Measurements from ENCODE around the gene C17orf67. TPM values are rescaled to one million over a fixed set of nuclear protein-coding genes. Genes with fewer than 3 reads are reported as not detected.

Gene C17orf67
- total RNA-seq, 5 donors from 2014 or later (not counting 1 experiment from before 2014, with no cell fraction given) = 4.8 to 9.6 (median 8.4) TPM

- no peaks in the 10 kb centered on the region for H3K9me3 ChIP-seq
- Mint-ChIP-seq H3K9me3 (no peaks in the 10 kb centered on the region), H3K4me3 (no peak overlapping the region), H3K4me1 (peaks cover 5 to 15% (median 6%) of the 10 kb centered on the region in 3 donors), H3K36me3 (peaks cover 17% of the 10 kb centered on the region), H3K27me3 (no peaks in the 10 kb centered on the region), H3K27ac (no peak overlapping the region)
- no peak overlapping the region for H3K4me3 ChIP-seq (ENCODE audit: control insufficient read depth in 1 of 2, extremely low read depth in 1 of 2, low read length in 1 of 2)
- ATAC-seq (replicated peaks in 1 of 4) = no peak
- H3K4me1 ChIP-seq (ENCODE audit: control insufficient read depth in 1 of 2, extremely low read depth in 1 of 2, insufficient read depth in 2 of 2, low read length in 2 of 2) = peaks cover 0 to 5% of the 10 kb centered on the region in 2 experiments
- H3K36me3 ChIP-seq (ENCODE audit: control insufficient read depth in 2 of 2, extremely low read depth in 1 of 2, insufficient read depth in 1 of 2, low read length in 1 of 2) = no peaks in the 10 kb centered on the region
- peaks cover 0 to 8% of the 10 kb centered on the region in 2 experiments for H3K27me3 ChIP-seq (replicated peaks in 1 of 2; ENCODE audit: control insufficient read depth in 2 of 2, extremely low read depth in 1 of 2, insufficient read depth in 2 of 2, low read length in 1 of 2)
- DNase-seq = no peak
- CTCF ChIA-PET = interaction anchor here in 1 of 2 donors (1.3 kb wide), 1 partner anchor 114 kb away, joined by 4 read pairs; no protein-coding TSS in a partner anchor
- POLR2A ChIA-PET = no interaction called here
- H3K27ac ChIP-seq (ENCODE audit: low read length) = no peak overlapping the region
Measured at GRCh38 chr17:56817066-56817465, 16.7 kb downstream of the C17orf67 start.

- ChIA-PET CTCF (interaction anchor here in 1 of 2 donors (0.6 kb wide), 1 partner anchor 1021 kb away, joined by 3 read pairs; no protein-coding TSS in a partner anchor), POLR2A (interaction anchor here in 1 of 2 donors (0.6 kb wide), 1 partner anchor 12 kb away, joined by 3 read pairs; no protein-coding TSS in a partner anchor)
- H3K27me3 Mint-ChIP-seq = no peaks in the 10 kb centered on the region
- no peak overlapping the region for H3K27ac ChIP-seq (ENCODE audit: low read length)
- 71% methylated on average over 1 of the region's 6 CpGs for WGBS (ENCODE audit: insufficient coverage)
- ATAC-seq (replicated peaks in 1 of 4) = no peak
- H3K36me3 ChIP-seq (ENCODE audit: control insufficient read depth in 2 of 2, extremely low read depth in 1 of 2, insufficient read depth in 1 of 2, low read length in 1 of 2) = peaks cover 0 to 3% of the 10 kb centered on the region in 2 donors
- no peak overlapping the region for H3K4me3 ChIP-seq (ENCODE audit: control insufficient read depth in 1 of 2, extremely low read depth in 1 of 2, low read length in 1 of 2)
- H3K4me1 Mint-ChIP-seq = peaks cover 5 to 15% (median 6%) of the 10 kb centered on the region in 3 donors
- no peak for DNase-seq
- no peaks in the 10 kb centered on the region for H3K9me3 Mint-ChIP-seq
- no peak overlapping the region for H3K27ac Mint-ChIP-seq
- no peak overlapping the region for H3K4me3 Mint-ChIP-seq
- peaks cover 0 to 5% of the 10 kb centered on the region in 2 experiments for H3K4me1 ChIP-seq (ENCODE audit: control insufficient read depth in 1 of 2, extremely low read depth in 1 of 2, insufficient read depth in 2 of 2, low read length in 2 of 2)
- no peaks in the 10 kb centered on the region for H3K9me3 ChIP-seq
- peaks cover 0 to 8% of the 10 kb centered on the region in 2 experiments for H3K27me3 ChIP-seq (replicated peaks in 1 of 2; ENCODE audit: control insufficient read depth in 2 of 2, extremely low read depth in 1 of 2, insufficient read depth in 2 of 2, low read length in 1 of 2)
- H3K36me3 Mint-ChIP-seq = peaks cover 24% of the 10 kb centered on the region
Measured at GRCh38 chr17:56815711-56816110, 18.0 kb downstream of the C17orf67 start.

DNA sequence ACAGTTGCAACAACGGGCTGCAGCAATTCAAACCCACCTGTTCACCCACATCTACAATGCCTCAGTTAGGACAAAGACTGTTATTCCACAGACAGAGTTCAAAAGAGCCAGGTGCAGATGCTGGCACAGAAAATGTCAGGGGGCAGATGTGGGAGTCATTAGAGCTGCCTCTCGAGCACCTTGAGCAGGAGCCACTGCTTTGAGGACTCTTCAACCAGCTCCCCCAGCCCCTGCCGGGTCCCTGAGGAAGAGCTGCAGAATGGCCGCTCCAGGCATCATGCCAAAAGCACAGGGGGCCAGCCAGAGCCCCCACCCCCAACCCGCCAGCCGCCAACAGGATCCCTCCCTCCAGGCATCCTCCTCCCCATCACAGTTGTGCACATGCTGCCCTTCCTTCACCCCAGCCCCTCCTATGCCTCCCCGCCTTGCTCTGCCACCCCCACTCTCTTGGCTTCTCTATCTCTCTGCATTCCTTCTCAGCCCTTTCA, 20.8 kb downstream of the C17orf67 start:
- POLR2A ChIA-PET = no interaction called here

GRCh38 chr17:56810891-56811775, 22.6 kb downstream of the C17orf67 start:
- H3K27ac ChIP-seq (ENCODE audit: low read length) = no peak overlapping the region
- Mint-ChIP-seq H3K9me3 (no peaks in the 10 kb centered on the region), H3K36me3 (peaks cover 31% of the 10 kb centered on the region), H3K27ac (no peak overlapping the region), H3K27me3 (no peaks in the 10 kb centered on the region), H3K4me1 (peaks cover 0 to 5% (median 0%) of the 10 kb centered on the region in 3 donors), H3K4me3 (no peak overlapping the region)
- ChIA-PET CTCF (no interaction called here), POLR2A (no interaction called here)
- 83% methylated on average over 11 of the region's 12 CpGs for WGBS (ENCODE audit: insufficient coverage)
- peaks cover 0 to 3% of the 10 kb centered on the region in 2 donors for H3K36me3 ChIP-seq (ENCODE audit: control insufficient read depth in 2 of 2, extremely low read depth in 1 of 2, insufficient read depth in 1 of 2, low read length in 1 of 2)
- ATAC-seq (replicated peaks in 1 of 4) (no peak), DNase-seq (no peak)
- H3K27me3 ChIP-seq (replicated peaks in 1 of 2; ENCODE audit: control insufficient read depth in 2 of 2, extremely low read depth in 1 of 2, insufficient read depth in 2 of 2, low read length in 1 of 2) = peaks cover 0 to 8% of the 10 kb centered on the region in 2 experiments
- H3K4me1 ChIP-seq (ENCODE audit: control insufficient read depth in 1 of 2, extremely low read depth in 1 of 2, insufficient read depth in 2 of 2, low read length in 2 of 2) = no peaks in the 10 kb centered on the region
- no peak overlapping the region for H3K4me3 ChIP-seq (ENCODE audit: control insufficient read depth in 1 of 2, extremely low read depth in 1 of 2, low read length in 1 of 2)
- no peaks in the 10 kb centered on the region for H3K9me3 ChIP-seq

More for the DNA sequence above, 20.8 kb downstream of the C17orf67 start:
- no peaks in the 10 kb centered on the region for H3K9me3 Mint-ChIP-seq
- no peak overlapping the region for H3K4me3 Mint-ChIP-seq
- ATAC-seq (replicated peaks in 1 of 4) (no peak), DNase-seq (no peak)
- no peaks in the 10 kb centered on the region for H3K9me3 ChIP-seq
- no peak overlapping the region for H3K27ac ChIP-seq (ENCODE audit: low read length)
- H3K4me1 ChIP-seq (ENCODE audit: control insufficient read depth in 1 of 2, extremely low read depth in 1 of 2, insufficient read depth in 2 of 2, low read length in 2 of 2) = no peaks in the 10 kb centered on the region
- H3K36me3 ChIP-seq (ENCODE audit: control insufficient read depth in 2 of 2, extremely low read depth in 1 of 2, insufficient read depth in 1 of 2, low read length in 1 of 2) = peaks cover 0 to 3% of the 10 kb centered on the region in 2 donors
- H3K4me1 Mint-ChIP-seq = peaks cover 0 to 5% (median 0%) of the 10 kb centered on the region in 3 donors
- H3K4me3 ChIP-seq (ENCODE audit: control insufficient read depth in 1 of 2, extremely low read depth in 1 of 2, low read length in 1 of 2) = no peak overlapping the region
- H3K27ac Mint-ChIP-seq = no peak overlapping the region
- H3K36me3 Mint-ChIP-seq = peaks cover 24% of the 10 kb centered on the region
- 55% methylated on average over 7 of the region's 7 CpGs for WGBS (ENCODE audit: insufficient coverage)
- no peaks in the 10 kb centered on the region for H3K27me3 Mint-ChIP-seq
- CTCF ChIA-PET = no interaction called here
- peaks cover 0 to 8% of the 10 kb centered on the region in 2 experiments for H3K27me3 ChIP-seq (replicated peaks in 1 of 2; ENCODE audit: control insufficient read depth in 2 of 2, extremely low read depth in 1 of 2, insufficient read depth in 2 of 2, low read length in 1 of 2)

DNA sequence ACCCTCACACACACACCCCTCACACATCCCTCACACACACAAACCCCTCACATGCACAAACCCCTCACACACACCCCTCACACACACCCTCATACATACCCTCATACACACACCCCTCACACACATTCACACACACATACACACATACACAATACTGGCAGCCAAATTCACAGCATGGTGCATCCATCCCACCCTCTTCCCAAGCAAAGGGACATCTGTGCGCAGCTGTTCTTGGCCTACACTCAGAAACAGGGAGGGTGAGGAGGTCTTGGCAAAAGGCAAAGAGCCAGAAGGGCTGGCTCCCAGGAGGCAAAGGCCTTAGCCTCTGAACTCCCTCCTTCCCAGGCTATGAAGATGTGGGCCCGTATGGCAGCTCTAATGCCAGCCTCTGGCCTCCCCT, 23.4 kb downstream of the C17orf67 start:
- H3K4me1 Mint-ChIP-seq = peaks cover 0 to 5% (median 0%) of the 10 kb centered on the region in 3 donors
- H3K27me3 Mint-ChIP-seq = no peaks in the 10 kb centered on the region
- peaks cover 0 to 8% of the 10 kb centered on the region in 2 experiments for H3K27me3 ChIP-seq (replicated peaks in 1 of 2; ENCODE audit: control insufficient read depth in 2 of 2, extremely low read depth in 1 of 2, insufficient read depth in 2 of 2, low read length in 1 of 2)
- ChIA-PET CTCF (no interaction called here), POLR2A (no interaction called here)
- H3K9me3 ChIP-seq = no peaks in the 10 kb centered on the region
- H3K4me3 ChIP-seq (ENCODE audit: control insufficient read depth in 1 of 2, extremely low read depth in 1 of 2, low read length in 1 of 2) = no peak overlapping the region
- H3K36me3 ChIP-seq (ENCODE audit: control insufficient read depth in 2 of 2, extremely low read depth in 1 of 2, insufficient read depth in 1 of 2, low read length in 1 of 2) = peaks cover 0 to 3% of the 10 kb centered on the region in 2 donors
- no peak overlapping the region for H3K4me3 Mint-ChIP-seq
- no peaks in the 10 kb centered on the region for H3K4me1 ChIP-seq (ENCODE audit: control insufficient read depth in 1 of 2, extremely low read depth in 1 of 2, insufficient read depth in 2 of 2, low read length in 2 of 2)
- no peaks in the 10 kb centered on the region for H3K9me3 Mint-ChIP-seq
- H3K27ac Mint-ChIP-seq = no peak overlapping the region
- WGBS (ENCODE audit: insufficient coverage) = 80% methylated on average over 1 of the region's 2 CpGs
- H3K36me3 Mint-ChIP-seq = peaks cover 27% of the 10 kb centered on the region
- no peak overlapping the region for H3K27ac ChIP-seq (ENCODE audit: low read length)
- DNase-seq (no peak), ATAC-seq (replicated peaks in 1 of 4) (no peak)

GRCh38 chr17:56809820-56810179, 23.9 kb downstream of the C17orf67 start:
- Mint-ChIP-seq H3K4me1 (peaks cover 0 to 5% (median 0%) of the 10 kb centered on the region in 3 donors), H3K9me3 (no peaks in the 10 kb centered on the region), H3K27ac (no peak overlapping the region), H3K27me3 (no peaks in the 10 kb centered on the region), H3K4me3 (no peak overlapping the region), H3K36me3 (peaks cover 23% of the 10 kb centered on the region)
- CTCF ChIA-PET = no interaction called here
- Histone ChIP-seq H3K27me3 (replicated peaks in 1 of 2; ENCODE audit: control insufficient read depth in 2 of 2, extremely low read depth in 1 of 2, insufficient read depth in 2 of 2, low read length in 1 of 2) (peaks cover 0 to 8% of the 10 kb centered on the region in 2 experiments), H3K4me3 (ENCODE audit: control insufficient read depth in 1 of 2, extremely low read depth in 1 of 2, low read length in 1 of 2) (no peak overlapping the region), H3K27ac (ENCODE audit: low read length) (no peak overlapping the region), H3K36me3 (ENCODE audit: control insufficient read depth in 2 of 2, extremely low read depth in 1 of 2, insufficient read depth in 1 of 2, low read length in 1 of 2) (peaks cover 0 to 3% of the 10 kb centered on the region in 2 donors), H3K9me3 (no peaks in the 10 kb centered on the region), H3K4me1 (ENCODE audit: control insufficient read depth in 1 of 2, extremely low read depth in 1 of 2, insufficient read depth in 2 of 2, low read length in 2 of 2) (no peaks in the 10 kb centered on the region)
- WGBS (ENCODE audit: insufficient coverage) = 94% methylated on average over 1 of the region's 1 CpG
- POLR2A ChIA-PET = no interaction called here
- ATAC-seq (replicated peaks in 1 of 4) (no peak), DNase-seq (no peak)
